Measurements from ENCODE around the gene BCL2L14.

The BCL2L14 gene

GRCh38 chr12:12054993-12055392, 15.7 kb upstream of the BCL2L14 start:
- no peak for DNase-seq (ENCODE audit: low spot score)

- DNase-seq (ENCODE audit: low spot score) = no peak
Measured at GRCh38 chr12:12056951-12057350, 13.8 kb upstream of the BCL2L14 start.

GRCh38 chr12:12064596-12064995, 6.1 kb upstream of the BCL2L14 start:
- no peak for DNase-seq (ENCODE audit: low spot score)

- no peak for DNase-seq (ENCODE audit: low spot score)
Measured at GRCh38 chr12:12068751-12069150, 2.0 kb upstream of the BCL2L14 start.

GRCh38 chr12:12069821-12070548, 754 bp upstream of the BCL2L14 start:
- DNase-seq (ENCODE audit: low spot score) = no peak

- no peak for DNase-seq (ENCODE audit: low spot score)
Measured at GRCh38 chr12:12072064-12072760, 1.5 kb downstream of the BCL2L14 start.

- DNase-seq (ENCODE audit: low spot score) = no peak
Measured at GRCh38 chr12:12079291-12079690, 8.6 kb downstream of the BCL2L14 start.

- peak; percentile 46 for DNase-seq (ENCODE audit: low spot score)
Measured at GRCh38 chr12:12081836-12082497, 11.2 kb downstream of the BCL2L14 start.

GRCh38 chr12:12083688-12084087, 12.9 kb downstream of the BCL2L14 start:
- DNase-seq (ENCODE audit: low spot score) = peak; percentile 22

GRCh38 chr12:12086362-12086761, 15.6 kb downstream of the BCL2L14 start:
- DNase-seq (ENCODE audit: low spot score) = peak; percentile 19

- peak; percentile 48 for DNase-seq (ENCODE audit: low spot score)
Measured at GRCh38 chr12:12086973-12087692, 16.4 kb downstream of the BCL2L14 start.

GRCh38 chr12:12087693-12088034, 16.9 kb downstream of the BCL2L14 start:
- DNase-seq (ENCODE audit: low spot score) = peak; percentile 54

- peak; percentile 41 for DNase-seq (ENCODE audit: low spot score)
Measured at GRCh38 chr12:12088147-12088546, 17.4 kb downstream of the BCL2L14 start.

GRCh38 chr12:12088761-12089160, 18.0 kb downstream of the BCL2L14 start:
- peak; percentile 11 for DNase-seq (ENCODE audit: low spot score)

- DNase-seq (ENCODE audit: low spot score) = no peak
Measured at GRCh38 chr12:12091071-12091470, 20.3 kb downstream of the BCL2L14 start.

- peak; percentile 29 for DNase-seq (ENCODE audit: low spot score)
Measured at GRCh38 chr12:12091977-12092663, 21.4 kb downstream of the BCL2L14 start.

GRCh38 chr12:12094481-12094880, 23.7 kb downstream of the BCL2L14 start:
- DNase-seq (ENCODE audit: low spot score) = no peak

GRCh38 chr12:12095021-12095420, 24.3 kb downstream of the BCL2L14 start:
- DNase-seq (ENCODE audit: low spot score) = no peak

- DNase-seq (ENCODE audit: low spot score) = no peak
Measured at GRCh38 chr12:12097891-12098690, 27.4 kb downstream of the BCL2L14 start.

- DNase-seq (ENCODE audit: low spot score) = no peak
Measured at GRCh38 chr12:12098691-12099015, 27.9 kb downstream of the BCL2L14 start.

GRCh38 chr12:12099102-12099501, 28.4 kb downstream of the BCL2L14 start:
- DNase-seq (ENCODE audit: low spot score) = no peak

All from ecto neural progenitor cell (in vitro differentiated cells).